H9 (cell line): ENCODE results near the gene DNM2. TPM values are rescaled to one million over a fixed set of nuclear protein-coding genes. Genes with fewer than 3 reads are reported as not detected.

Experiments
- DNase-seq: peaks from one replicate; pipeline ENCODE4 v3.0.0-alpha.2; 2017
- H2AFZ ChIP-seq: one replicate; pipeline ENCODE4 v1.6.1; 2013; ENCODE audit warnings: mild to moderate bottlenecking, low read length, control low read depth, moderate library complexity
- H2AK5ac ChIP-seq: 2 replicates; pipeline ENCODE4 v1.6.1; 2013; ENCODE audit warnings: low read length, control low read depth, mixed read lengths; ENCODE audit not compliant: insufficient read length
- H2BK120ac ChIP-seq: one replicate; pipeline ENCODE4 v1.6.1; 2013; ENCODE audit warnings: low read depth, mild to moderate bottlenecking, low read length, control low read depth, inconsistent platforms; ENCODE audit not compliant: poor library complexity, severe bottlenecking
- H2BK12ac ChIP-seq: 2 replicates; pipeline ENCODE4 v1.6.1; 2013; ENCODE audit warnings: low read length, control low read depth, mixed read lengths, low read depth; ENCODE audit not compliant: insufficient read length
- H2BK15ac ChIP-seq: 2 replicates; pipeline ENCODE4 v1.6.1; 2013; ENCODE audit warnings: low read depth, low read length, control low read depth
- H2BK20ac ChIP-seq: one replicate; pipeline ENCODE4 v1.6.1; 2013; ENCODE audit warnings: low read depth, mild to moderate bottlenecking, low read length, control low read depth, inconsistent platforms; ENCODE audit not compliant: poor library complexity, severe bottlenecking
- H2BK5ac ChIP-seq: 2 replicates; pipeline ENCODE4 v1.6.1; 2013; ENCODE audit warnings: low read length, control low read depth, mixed read lengths; ENCODE audit not compliant: insufficient read length
- H3K14ac ChIP-seq: 2 replicates; pipeline ENCODE4 v1.6.1; 2013; ENCODE audit warnings: low read length, control low read depth; ENCODE audit not compliant: insufficient read depth
- H3K18ac ChIP-seq: 2 replicates; pipeline ENCODE4 v1.6.1; 2013; ENCODE audit warnings: low read depth, mild to moderate bottlenecking, mixed read lengths, low read length, control low read depth; ENCODE audit not compliant: insufficient read length
- H3K23ac ChIP-seq: 2 replicates; pipeline ENCODE4 v1.6.1; 2013; ENCODE audit warnings: low read length, control low read depth, mixed read lengths, low read depth; ENCODE audit not compliant: insufficient read length
- H3K23me2 ChIP-seq: 2 replicates; pipeline ENCODE4 v1.6.1; 2013; ENCODE audit warnings: low read depth, mild to moderate bottlenecking, mixed read lengths, low read length, control low read depth; ENCODE audit not compliant: insufficient read length, poor library complexity, severe bottlenecking
- H3K27ac ChIP-seq: 2 replicates; pipeline ENCODE4 v1.5.1; 2013; ENCODE audit warnings: low read length, control low read depth, mixed read lengths, low read depth; ENCODE audit not compliant: insufficient read length
- H3K27me3 ChIP-seq: 2 replicates; pipeline ENCODE4 v1.6.1; 2013; ENCODE audit warnings: low read length, control low read depth, inconsistent platforms; ENCODE audit not compliant: insufficient read depth
- H3K4ac ChIP-seq: 2 replicates; pipeline ENCODE4 v1.6.1; 2013; ENCODE audit warnings: low read depth, mild to moderate bottlenecking, control low read depth, inconsistent platforms, low read length, moderate library complexity
- H3K4me1 ChIP-seq: 2 replicates; pipeline ENCODE4 v1.6.1; 2013; ENCODE audit warnings: low read length, control low read depth, inconsistent platforms; ENCODE audit not compliant: insufficient read depth
- H3K4me2 ChIP-seq: 2 replicates; pipeline ENCODE4 v1.6.1; 2013; ENCODE audit warnings: low read length, control low read depth, mixed read lengths; ENCODE audit not compliant: insufficient read length, insufficient read depth
- H3K56ac ChIP-seq: 2 replicates; pipeline ENCODE4 v1.6.1; 2013; ENCODE audit warnings: low read depth, mild to moderate bottlenecking, mixed read lengths, low read length, control low read depth; ENCODE audit not compliant: insufficient read length
- H3K79me1 ChIP-seq: 2 replicates; pipeline ENCODE4 v1.6.1; 2013; ENCODE audit warnings: low read depth, mild to moderate bottlenecking, moderate library complexity, low read length, control low read depth, inconsistent platforms; ENCODE audit not compliant: insufficient read depth, poor library complexity, severe bottlenecking
- H3K79me2 ChIP-seq: 2 replicates; pipeline ENCODE4 v1.6.1; 2013; ENCODE audit warnings: low read length, control low read depth, inconsistent platforms; ENCODE audit not compliant: insufficient read depth
- H3K9ac ChIP-seq: 2 replicates; pipeline ENCODE4 v1.6.1; 2013; ENCODE audit warnings: low read length, control low read depth, mixed read lengths; ENCODE audit not compliant: insufficient read length; ENCODE audit errors: extremely low read depth
- H3K9me3 ChIP-seq: one replicate; pipeline ENCODE4 v1.6.1; 2013; ENCODE audit warnings: low read depth, low read length, inconsistent platforms; ENCODE audit not compliant: control insufficient read depth
- H3T11ph ChIP-seq: one replicate; pipeline ENCODE4 v1.6.1; 2013; ENCODE audit warnings: mild to moderate bottlenecking, low read length, control low read depth, inconsistent platforms
- H4K20me1 ChIP-seq: one replicate; pipeline ENCODE4 v1.6.1; 2013; ENCODE audit not compliant: control insufficient read depth, insufficient read length, insufficient read depth
- H4K5ac ChIP-seq: 2 replicates; pipeline ENCODE4 v1.6.1; 2013; ENCODE audit warnings: low read depth, mild to moderate bottlenecking, mixed read lengths, low read length, control low read depth; ENCODE audit not compliant: insufficient read length
- H4K8ac ChIP-seq: replicated peaks from 2 replicates; pipeline ENCODE4 v1.6.1; 2013; ENCODE audit warnings: low read length, control low read depth, mixed read lengths, low read depth; ENCODE audit not compliant: insufficient read length
- H4K91ac ChIP-seq: 2 replicates; pipeline ENCODE4 v1.6.1; 2013; ENCODE audit warnings: low read depth, mild to moderate bottlenecking, moderate library complexity, mixed read lengths, low read length, control low read depth; ENCODE audit not compliant: insufficient read length
- H3K27ac Mint-ChIP-seq, 3 experiments: 2 replicates in 2 of 3; 3 replicates in 1 of 3; pipeline ENCODE4 v1.8.0; 2020 to 2021; ENCODE audit warnings: mixed read lengths in 3 of 3, mild to moderate bottlenecking in 1 of 3, moderate library complexity in 1 of 3
- H3K27me3 Mint-ChIP-seq: 2 replicates; pipeline ENCODE4 v1.8.0; 2021; ENCODE audit warnings: low read depth, mild to moderate bottlenecking, moderate library complexity, mixed read lengths
- H3K36me3 Mint-ChIP-seq, 3 experiments: 2 replicates in 2 of 3; 3 replicates in 1 of 3; pipeline ENCODE4 v1.8.0; 2020 to 2021; ENCODE audit warnings: low read depth in 3 of 3, mixed read lengths in 3 of 3; ENCODE audit not compliant: insufficient read depth in 1 of 3
- H3K4me1 Mint-ChIP-seq, 2 experiments: 2 replicates each; pipeline ENCODE4 v1.8.0; 2020; ENCODE audit warnings: mixed read lengths in 2 of 2
- H3K4me3 Mint-ChIP-seq, 2 experiments: 2 replicates in 1 of 2; 3 replicates in 1 of 2; pipeline ENCODE4 v1.8.0; 2020 to 2021; ENCODE audit warnings: mild to moderate bottlenecking in 2 of 2, mixed read lengths in 2 of 2, moderate library complexity in 1 of 2
- H3K9me3 Mint-ChIP-seq, 2 experiments: 2 replicates in 1 of 2; 3 replicates in 1 of 2; pipeline ENCODE4 v1.8.0; 2020; ENCODE audit warnings: mild to moderate bottlenecking in 2 of 2, mixed read lengths in 2 of 2, moderate library complexity in 1 of 2
- whole genome bisulfite sequencing: extraction: QIAGEN DNeasy Blood & Tissue Kit; methylation state at CpG from one replicate; pipeline ENCODE4 v1.1.7; 2013; ENCODE audit warnings: missing lambda C conversion rate, low lambda C conversion rate, mixed read lengths; ENCODE audit not compliant: insufficient read length; ENCODE audit errors: extremely low coverage; 5-methylcytosine and 5-hydroxymethylcytosine counted together
- total RNA-seq: library from RNA; stranded (reverse); gene quantifications from 2 replicates; pipeline ENCODE4 v1.2.1, GENCODE V29; 2021
- TF ChIP-seq, protein P1 (sequence below): fragments of 200-600 bp; sonication (generic); conservative IDR thresholded peaks from 3 replicates; pipeline ENCODE4 v1.8.0; 2021; ENCODE audit warnings: antibody characterized with exemption, mild to moderate bottlenecking

Gene DNM2
- total RNA-seq, 1 experiment from 2014 or later: 152 TPM

DNA sequence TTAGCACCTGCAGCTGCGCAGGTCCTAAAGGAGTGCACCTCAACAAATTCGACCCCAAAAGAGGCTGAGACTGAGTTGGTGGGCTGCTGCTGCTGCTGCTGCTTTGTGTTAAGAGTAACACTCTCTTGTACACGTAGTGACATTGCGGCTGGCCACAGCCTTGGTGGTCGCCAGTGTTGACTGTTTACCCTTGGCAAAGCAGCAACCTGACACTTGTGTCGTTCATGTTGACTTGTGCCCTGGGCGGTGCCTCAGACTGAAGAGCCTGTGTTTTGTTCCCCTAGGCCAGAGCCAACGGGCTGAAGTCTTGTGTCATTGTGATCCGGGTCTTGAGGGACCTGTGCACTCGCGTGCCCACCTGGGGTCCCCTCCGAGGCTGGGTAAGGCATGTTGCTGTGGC is 39.1 kb upstream of the DNM2 start:
- Histone ChIP-seq H3K4me1 (no peaks in the 10 kb centered on the region), H3K9ac (no peak overlapping the region), H2BK15ac (no peak overlapping the region), H3K79me2 (peaks cover 5% of the 10 kb centered on the region; the same call in 1 of the 2 replicates), H3K56ac (no peak overlapping the region), H3K79me1 (peaks cover 11% of the 10 kb centered on the region), H2BK12ac (no peak overlapping the region), H2BK120ac (no peak overlapping the region), H3K27me3 (no peaks in the 10 kb centered on the region), H3K18ac (no peak overlapping the region), H4K8ac (no peak overlapping the region), H3K4me2 (no peak overlapping the region), H3K27ac (no peak overlapping the region), H4K5ac (no peak overlapping the region), H4K20me1 (peaks cover 3% of the 10 kb centered on the region), H3T11ph (no peak overlapping the region), H2BK20ac (no peak overlapping the region), H3K23ac (no peak overlapping the region), H3K14ac (no peak overlapping the region), H3K23me2 (no peaks in the 10 kb centered on the region), H2AK5ac (no peak overlapping the region), H3K9me3 (no peaks in the 10 kb centered on the region), H2BK5ac (no peak overlapping the region), H2AFZ (no peak overlapping the region), H3K4ac (no peak overlapping the region), H4K91ac (no peak overlapping the region)
- H3K36me3 Mint-ChIP-seq: peaks cover 65 to 100% (median 97%) of the 10 kb centered on the region in 3 experiments
- no CpG with 5 or more reads among the region's 12 CpGs for WGBS
- H3K4me3 Mint-ChIP-seq: no peak overlapping the region
- TF ChIP-seq, protein P1, sequence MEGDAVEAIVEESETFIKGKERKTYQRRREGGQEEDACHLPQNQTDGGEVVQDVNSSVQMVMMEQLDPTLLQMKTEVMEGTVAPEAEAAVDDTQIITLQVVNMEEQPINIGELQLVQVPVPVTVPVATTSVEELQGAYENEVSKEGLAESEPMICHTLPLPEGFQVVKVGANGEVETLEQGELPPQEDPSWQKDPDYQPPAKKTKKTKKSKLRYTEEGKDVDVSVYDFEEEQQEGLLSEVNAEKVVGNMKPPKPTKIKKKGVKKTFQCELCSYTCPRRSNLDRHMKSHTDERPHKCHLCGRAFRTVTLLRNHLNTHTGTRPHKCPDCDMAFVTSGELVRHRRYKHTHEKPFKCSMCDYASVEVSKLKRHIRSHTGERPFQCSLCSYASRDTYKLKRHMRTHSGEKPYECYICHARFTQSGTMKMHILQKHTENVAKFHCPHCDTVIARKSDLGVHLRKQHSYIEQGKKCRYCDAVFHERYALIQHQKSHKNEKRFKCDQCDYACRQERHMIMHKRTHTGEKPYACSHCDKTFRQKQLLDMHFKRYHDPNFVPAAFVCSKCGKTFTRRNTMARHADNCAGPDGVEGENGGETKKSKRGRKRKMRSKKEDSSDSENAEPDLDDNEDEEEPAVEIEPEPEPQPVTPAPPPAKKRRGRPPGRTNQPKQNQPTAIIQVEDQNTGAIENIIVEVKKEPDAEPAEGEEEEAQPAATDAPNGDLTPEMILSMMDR: no peak
- H3K4me1 Mint-ChIP-seq: no peaks in the 10 kb centered on the region
- H3K27ac Mint-ChIP-seq: peak overlapping the region in 2 of 3 experiments; percentile 40 to 51; a peak in 3 of 7 replicates
- H3K27me3 Mint-ChIP-seq: no peaks in the 10 kb centered on the region; the same call in 1 of the 2 replicates
- no peak for DNase-seq
- no peaks in the 10 kb centered on the region for H3K9me3 Mint-ChIP-seq
